Hematopoietic multipotent progenitor cell treated with erythropoietin and hydrocortisone succinate and interleukin-3 and kit ligand, for 6 days (in vitro differentiated cells): ENCODE results near the gene H2AZ2.
"Not testable (repeated sequence)": the region's sequence is repeated elsewhere in the genome, so short reads cannot be mapped to it uniquely, and the experiment has no call there.

ENCODE experiments used
- DNase-seq: peaks from one replicate; pipeline ENCODE4 v3.0.0-alpha.2; 2015

Gene H2AZ2

DNA sequence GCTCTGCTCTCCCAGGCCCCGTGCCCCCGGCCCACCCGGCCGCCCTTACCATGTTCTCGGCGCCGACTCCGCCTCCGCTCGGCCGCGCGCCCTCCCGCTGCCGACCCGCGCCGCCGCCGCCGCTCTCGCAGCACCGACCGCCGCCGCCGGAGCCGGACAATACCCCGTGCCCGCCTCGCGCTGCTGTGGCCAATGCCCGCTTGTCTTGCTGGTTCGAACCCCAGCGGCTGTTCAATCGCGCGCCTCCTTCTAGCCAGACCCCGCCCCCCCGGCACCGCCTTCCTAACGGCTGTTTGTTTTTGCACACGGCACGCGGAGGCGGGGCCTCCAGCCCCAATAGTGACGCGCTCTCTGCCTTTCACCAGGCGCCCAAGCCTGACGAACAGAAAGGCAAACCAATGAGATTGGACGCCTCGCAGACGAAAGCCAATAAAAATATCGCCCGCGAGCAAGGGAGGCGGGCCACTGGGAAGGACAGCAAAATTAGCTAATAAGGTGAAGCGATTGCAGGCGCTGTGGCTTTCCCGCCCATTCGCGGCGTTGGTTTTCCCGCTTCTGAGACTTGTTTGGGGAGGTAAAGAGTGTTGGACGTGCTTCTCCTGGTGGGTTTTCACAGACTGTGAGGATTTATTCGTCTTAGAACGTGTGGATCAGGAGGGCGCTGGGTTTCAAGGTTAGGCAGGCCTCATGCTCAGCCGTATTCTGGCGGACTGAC lies at the start of gene H2AZ2:
Gene H2AZ2, minus strand, starts transcription at position 168 of the 715 bp plus-strand sequence. Its CDS starts 116 bp downstream, at position 52.
- DNase-seq = peak; percentile 100

DNA sequence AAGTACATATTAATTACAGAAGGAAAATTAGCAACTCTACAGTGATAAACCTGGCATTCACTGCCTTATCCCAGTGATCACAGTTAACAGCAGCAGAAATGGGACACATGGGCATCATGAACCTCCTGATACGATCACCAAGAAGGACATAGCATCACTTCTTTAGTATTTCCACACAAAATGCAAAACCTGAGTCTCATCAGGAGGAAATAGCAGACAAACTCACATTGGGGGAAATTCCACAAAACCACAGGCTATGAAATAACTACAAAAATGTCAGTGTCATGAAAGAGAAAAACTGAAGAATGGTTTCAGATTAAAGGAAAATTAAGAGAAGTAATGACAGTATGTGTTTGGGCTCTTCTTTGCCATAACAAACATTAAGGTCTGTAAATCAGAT lies 49.4 kb upstream of the H2AZ2 start:
- no peak for DNase-seq

DNA sequence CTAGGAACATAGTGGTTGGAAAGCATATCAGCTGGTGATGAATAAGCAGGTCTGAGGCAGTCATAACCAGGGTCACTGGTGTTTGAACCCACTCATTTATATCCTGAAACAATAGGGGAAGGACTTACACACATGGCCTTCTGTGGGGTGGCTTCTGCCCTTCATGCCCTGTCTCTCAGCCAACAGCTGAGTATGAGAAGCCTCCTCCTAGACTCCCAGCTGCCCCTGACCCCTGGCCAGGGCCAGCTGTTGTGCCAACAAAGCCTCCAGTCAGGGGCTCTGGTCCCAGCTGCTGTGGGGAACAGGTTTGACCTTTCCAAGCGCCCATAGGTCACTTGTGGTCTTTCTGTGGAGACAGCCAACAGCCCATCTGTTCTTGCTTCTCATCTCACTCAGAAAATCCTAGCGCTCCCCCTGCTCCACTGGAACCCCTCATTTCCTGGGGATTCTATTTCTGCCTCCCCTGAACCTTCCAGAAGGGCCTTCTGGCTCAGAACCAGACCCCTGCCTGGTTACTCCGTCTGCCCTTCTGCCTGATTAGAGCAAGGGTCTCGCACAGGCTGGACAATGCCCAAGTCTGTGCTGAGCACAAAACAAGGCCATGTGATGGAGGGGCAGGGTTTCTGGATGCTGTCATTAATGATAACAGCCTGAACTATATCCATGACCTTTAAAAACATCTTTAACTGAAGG lies 47.1 kb upstream of the H2AZ2 start:
- no peak for DNase-seq

DNA sequence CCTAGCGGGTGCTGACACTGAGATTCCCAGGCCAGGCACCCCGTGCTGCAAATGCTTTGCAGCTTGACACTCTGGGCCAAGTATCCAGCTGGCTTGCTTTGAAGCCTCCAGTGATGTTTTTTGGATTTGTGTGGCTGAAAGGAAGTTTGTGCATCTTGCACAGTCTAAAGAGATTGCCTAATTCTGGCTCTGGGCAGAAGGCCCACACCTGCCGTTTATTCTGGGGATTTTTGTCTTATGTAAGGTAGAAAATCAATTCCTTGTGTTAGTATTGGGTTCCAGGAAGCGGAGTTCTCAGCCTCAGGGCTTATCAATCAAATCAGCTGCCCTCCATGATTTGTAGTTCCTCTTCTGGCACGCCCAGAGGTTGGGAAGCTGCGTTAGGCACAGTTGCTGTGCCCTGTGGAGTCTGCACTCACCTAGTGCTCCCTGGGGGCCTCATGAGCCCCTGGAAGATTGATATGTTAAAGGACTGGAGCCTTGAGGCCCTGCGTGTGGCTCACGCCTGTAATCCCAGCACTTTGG lies 45.9 kb upstream of the H2AZ2 start:
- no peak for DNase-seq

DNA sequence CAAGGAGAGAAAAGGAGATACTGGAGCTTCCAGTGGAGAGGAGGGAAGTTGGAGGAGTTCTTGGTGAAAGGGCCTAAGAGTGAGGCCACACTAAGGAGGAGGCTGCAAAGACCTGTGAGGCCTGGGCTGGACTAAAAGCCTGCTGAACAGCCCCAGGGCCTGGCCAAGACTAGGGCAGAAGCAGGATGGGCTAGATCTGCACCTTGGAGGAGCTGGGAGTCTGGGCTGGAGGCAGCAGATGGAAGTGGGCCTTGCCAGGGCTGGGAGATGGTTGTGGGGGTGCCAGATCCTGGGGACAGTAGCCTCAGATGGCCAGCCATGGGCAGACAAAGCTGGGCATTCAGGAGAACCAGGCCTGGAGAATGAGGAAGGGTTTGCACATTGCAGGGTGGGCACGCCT lies 43.9 kb upstream of the H2AZ2 start:
- no peak for DNase-seq

DNA sequence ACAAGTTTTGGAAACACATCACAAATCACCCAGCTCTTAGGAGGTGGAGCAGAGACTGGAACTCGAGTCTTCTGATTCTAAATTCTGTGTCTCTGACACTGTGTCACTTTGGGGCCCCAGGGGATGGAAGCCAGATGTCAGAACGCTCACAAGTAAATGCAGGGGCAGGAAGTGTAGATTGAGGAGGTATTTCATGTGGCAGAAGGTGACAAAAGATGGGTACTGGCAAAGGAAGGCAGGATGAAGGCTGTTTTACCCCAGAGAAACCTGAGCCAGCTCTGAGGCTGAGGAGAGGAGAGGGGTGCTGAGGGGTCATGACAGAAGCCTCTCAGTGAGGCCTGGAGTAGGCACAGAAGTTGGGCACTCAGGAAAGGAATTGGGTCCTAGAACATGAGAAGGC lies 43.5 kb upstream of the H2AZ2 start:
- DNase-seq = no peak

DNA sequence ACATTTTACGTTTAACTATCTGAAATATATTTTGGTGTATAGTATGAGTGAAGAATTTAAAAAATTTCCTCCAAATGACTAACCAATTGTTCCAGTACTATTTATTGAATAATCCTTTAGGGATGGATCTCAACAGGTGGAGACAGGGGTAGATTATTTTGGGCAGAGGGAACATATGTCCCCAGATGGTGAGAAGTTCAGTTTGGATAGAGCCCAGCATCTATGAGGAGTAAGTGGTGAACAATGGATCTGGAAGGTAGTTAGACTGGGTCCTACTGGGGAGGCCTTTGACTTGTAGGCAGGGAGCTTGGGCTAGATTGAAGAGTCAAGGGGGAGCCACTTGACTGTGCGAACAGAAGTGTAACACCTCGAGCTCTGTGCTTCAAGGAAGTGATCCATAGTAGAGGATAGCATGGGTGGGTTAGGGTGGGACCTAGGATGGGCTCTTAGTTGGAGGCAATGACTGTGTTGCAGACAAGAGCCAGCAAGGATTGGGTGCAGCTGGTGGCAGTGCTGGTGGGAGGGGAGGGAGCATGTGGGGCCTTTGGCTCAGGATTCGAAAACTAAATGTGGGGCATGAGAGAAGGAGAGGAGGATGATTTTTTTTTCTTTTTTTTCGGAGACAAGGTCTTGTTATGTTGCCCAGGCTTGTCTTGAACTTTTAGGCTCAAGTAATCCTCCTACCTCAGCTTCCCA lies 41.3 kb upstream of the H2AZ2 start:
- no peak for DNase-seq

DNA sequence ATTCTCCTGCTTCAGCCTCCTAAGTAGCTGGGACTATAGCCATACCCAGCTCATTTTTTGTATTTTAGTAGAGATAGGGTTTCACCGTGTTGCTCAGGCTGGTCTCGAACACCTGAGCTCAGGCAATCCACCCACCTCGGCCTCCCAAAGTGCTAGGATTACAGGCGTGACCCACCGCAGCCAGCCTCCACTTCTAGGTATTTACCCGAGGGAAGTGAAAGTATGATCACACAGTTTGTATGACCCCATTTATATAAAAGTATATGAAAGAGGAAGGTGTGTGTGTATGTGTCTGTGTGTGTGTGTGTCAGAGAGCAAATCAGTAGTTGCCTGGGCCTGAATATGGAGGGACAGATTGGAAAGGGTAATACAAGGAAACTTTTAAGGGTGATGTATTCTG lies 39.4 kb upstream of the H2AZ2 start:
- no peak for DNase-seq

DNA sequence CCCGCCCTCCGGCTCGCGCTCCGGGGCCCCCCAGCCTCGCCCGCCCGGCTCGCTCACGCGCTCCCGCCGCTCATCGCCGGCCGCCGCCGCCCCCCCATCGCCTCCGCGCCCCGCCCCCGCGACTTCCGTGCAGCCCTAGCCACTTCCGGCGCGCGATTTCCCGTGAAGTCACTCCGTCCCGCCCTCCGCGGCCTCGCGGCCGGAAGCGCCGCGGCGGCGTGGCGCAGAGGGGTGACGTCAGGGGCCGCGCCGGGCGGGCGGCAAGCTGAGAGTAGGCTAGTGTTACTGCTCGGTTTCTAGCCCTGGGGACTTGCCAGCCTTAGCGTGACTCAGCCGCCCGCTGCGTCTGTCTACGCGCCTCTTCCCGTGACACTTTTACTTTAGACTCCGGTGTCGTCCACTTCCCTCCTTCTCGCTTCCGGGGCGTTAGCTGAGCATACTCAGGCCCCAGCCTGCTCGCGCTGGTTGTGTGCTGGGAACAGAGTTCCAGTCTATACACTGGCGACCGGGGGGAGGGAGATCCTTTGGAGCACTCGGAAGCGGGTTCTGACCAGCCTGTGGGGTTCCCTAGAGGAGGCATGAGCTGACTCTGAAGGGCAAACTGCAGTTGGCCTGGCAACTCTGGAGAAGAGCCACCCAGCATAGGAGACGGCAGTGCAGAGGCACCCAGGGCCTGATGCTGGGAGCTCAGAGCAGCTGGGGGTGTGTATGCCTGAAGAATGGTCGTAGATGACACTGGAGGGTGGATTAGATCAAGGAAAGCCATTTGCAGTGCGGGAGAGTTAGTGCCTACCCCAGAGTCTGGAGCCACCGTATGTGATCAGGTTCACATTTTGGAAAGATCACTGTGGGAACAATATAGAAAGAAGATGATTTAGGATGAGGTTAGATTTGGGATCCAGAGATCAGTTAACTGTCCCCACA lies 37.8 kb upstream of the H2AZ2 start, which contains the start of gene PURB:
Gene PURB, minus strand, starts transcription at position 137 of the 924 bp plus-strand sequence. CDS start 182 bp downstream, outside the sequence.
- DNase-seq = peak; percentile 97

DNA sequence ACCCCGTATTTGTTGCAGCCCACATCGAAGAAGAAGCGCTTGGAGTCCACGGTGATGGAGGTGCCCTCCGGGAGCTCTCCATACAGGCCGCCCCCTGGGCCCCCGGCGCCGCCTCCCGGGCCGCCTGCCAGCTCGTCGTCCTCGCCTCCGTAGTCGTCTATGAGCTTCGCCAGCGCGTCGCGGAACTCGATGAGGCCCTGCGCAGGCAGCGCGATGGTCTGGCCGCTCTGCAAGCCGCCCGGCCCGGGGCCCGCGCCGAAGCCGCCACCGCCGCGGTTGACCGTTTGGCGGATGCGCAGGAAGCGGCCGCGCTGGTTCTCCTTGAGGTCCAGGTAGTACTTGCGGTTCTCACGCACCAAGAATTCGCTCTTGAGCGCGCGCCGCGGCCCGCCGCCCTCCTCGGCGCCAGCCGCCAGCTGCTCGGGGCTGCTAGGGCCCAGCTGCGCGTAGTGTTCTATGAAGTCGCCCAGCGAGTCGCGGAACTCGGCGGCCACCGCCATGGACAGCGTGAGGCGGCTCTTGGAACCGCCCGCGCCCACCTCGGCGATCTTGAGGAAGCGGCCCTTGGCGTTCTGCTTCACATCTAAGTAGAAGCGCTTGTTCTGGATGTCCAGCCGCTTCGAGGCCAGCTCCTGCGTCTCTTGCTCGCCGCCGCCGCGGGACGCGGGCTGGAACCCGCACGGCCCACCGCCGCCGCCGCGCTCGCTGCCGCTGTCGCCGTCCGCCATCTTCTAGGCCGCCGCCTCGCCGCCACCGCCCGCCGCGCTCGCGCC lies 36.9 kb upstream of the H2AZ2 start:
- peak; percentile 77 for DNase-seq

DNA sequence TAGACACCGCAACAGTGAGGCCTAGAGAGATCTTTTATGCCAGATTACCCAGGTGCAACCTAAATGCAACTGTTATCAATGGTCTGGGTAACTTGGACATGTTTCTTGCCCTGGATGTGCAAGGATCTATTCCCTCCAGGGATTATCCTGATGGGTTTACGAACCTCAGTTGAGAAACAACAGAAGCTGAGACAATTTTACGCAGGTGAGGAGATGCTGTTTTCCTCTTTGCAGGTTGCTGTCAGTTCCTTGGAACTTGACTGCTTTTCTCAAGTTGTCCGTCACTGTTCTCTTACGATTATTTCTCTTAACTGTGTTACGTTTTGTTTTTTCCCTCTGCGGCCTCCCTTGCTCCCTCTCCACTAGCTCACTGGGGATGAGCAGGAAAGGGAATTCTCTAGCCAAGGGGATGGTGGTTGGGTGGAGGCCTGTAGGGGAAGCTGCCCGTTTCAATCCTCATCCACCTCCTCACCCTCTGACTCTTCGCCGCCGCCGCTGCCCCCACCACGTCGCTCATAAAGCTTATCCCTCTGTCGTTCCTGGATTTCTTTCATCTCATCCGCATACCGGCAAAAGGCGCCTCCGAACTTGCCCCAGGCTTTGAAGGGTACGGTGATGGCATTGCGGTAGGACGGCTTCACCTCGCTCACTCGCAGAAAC lies 36.2 kb upstream of the H2AZ2 start:
- no peak for DNase-seq

DNA sequence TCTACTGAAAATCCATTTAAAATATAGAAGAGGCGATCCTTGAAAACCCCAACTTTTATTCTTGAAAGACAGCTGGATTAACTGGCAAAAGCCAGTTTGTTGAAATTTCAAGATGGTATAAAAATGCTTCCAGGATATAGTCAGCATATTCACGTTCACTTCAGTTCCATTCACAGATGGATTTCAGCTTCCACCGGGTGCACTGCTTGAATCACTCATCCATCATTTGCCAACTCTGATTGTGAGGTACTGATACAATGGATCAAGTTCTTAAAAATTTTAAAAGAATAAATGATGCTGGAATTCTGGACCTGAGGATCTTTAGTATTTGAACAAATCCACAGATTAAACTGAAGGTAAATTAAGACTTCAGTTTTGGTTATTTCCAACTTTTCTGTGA lies 35.0 kb upstream of the H2AZ2 start:
- no peak for DNase-seq

DNA sequence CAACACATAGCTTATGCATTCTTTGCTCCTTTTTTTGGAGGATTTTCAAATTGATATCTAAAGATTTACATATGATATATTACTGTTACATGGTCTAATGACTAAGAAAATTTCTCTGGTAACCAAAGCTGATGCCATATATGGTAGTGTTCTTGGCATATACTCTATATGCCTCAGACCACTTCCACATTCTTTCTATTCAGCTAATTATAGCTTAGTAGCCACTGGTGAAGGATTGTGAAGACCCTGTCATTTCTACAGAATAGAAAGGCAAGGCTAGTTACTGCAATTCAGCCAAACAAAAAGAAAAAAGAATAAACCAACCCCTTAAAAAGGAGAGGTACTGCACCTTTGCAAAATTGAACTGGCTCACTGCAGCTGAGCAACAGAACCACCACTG lies 33.7 kb upstream of the H2AZ2 start:
- DNase-seq = peak; percentile 62

DNA sequence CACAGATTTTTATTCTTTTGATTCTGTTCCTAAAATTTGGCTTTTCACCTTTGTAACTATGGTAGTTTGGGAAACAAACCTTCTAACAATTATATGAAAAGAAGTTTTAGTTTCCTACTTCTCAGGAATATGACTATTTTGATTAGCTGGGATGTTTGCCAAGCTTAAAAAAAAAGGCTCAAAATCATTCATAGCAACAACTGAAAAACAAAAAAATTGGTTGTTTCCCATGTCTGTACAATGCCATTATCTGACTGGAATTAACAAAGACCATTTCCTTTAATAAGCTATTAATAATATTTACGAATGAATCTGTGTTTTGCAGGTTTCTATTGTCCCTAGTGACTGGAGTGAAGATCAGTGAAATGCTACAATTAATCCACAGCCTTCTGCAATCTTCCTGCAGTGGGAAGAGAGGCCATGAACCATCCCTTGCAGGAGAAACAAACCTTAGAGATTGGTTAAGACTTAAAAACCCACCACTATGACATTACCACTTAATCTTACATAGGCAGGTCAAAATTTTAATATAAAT lies 33.2 kb upstream of the H2AZ2 start:
- DNase-seq = no peak

DNA sequence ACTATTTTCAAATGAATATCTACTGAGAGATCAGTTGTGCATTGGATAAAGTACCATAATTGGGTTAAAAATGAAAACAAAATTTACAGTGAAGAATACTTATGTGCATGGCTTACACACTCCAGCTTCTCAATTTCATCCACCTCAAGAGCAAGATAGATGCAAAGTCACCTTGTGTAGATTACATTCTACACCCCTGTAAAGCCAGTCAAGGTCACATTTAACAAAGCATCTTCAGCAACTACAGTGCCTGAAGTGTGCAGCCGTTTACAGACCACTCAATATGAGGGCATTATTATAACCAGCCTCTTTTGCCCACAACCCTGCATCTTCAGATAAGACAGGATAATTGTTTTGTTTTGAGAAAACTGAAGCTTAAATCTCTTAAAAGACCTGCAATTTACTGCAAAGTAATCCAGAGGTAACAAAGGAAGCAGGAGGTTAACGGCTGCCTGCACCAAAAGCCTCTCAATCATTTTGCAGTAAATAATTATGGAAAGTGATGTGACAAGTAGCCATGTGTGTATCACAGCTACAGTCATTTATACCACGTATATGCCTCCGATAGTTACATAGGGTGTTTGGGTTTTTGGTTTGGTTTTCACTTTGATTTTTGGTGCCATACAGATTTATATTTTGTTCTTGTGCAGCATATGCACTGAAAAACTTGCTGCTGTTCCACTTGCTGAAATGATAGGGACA lies 32.6 kb upstream of the H2AZ2 start:
- no peak for DNase-seq

DNA sequence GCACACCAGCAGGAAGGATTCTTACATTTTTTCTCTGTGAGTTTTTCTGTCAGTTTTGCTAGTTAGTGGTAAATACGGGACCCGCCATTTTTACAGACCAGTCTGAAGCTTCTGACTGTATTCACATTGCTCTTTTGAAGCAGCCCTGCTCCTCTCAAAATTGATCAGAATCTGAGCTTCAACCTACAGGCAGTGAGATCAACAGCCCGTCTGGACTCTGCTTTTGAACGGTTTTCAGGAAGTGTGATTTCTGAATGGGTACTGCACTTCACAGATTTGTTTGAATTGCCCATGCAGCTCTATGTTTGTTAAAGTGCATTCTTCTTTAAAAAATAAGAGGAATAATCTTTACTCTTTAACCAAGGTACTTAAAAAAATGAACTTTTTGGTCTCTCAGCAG lies 28.5 kb upstream of the H2AZ2 start:
- no peak for DNase-seq

DNA sequence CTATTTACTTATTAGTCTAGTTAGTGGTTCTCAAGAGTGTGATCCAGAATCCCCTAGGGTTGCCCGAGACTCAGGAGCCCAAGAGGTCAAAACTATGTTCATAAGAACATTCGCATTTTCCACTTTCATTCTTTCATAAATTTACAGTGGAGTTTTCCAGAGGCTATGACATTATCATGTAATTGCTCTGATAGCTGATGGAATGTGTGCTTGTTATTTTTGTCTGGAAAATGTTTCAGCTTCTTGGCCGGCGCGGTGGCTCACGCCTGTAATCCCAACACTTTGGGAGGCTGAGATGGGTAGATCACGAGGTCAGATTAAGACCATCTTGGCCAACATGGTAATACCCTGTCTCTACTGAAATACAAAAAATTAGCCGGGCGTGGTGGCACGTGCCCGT lies 27.4 kb upstream of the H2AZ2 start:
- no peak for DNase-seq

DNA sequence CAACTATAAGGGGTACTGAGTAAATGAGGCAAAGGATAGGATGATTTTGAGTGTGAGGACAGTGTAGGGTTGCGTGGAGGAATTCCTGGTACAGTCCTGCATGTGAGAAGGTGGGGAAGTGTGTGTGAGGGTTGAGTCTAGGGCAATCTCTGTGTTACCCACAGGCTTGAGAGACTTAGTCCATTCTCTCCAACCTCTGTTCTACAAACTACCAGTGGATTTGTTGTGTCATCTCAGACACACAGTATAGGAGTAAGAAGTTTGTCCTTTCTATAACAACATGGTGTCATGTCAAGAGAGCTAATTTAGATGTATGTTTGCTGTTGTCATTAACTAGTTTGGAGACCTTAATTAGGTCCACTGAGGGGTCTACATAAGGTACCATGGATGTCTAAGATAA lies 24.9 kb upstream of the H2AZ2 start:
- DNase-seq = no peak

DNA sequence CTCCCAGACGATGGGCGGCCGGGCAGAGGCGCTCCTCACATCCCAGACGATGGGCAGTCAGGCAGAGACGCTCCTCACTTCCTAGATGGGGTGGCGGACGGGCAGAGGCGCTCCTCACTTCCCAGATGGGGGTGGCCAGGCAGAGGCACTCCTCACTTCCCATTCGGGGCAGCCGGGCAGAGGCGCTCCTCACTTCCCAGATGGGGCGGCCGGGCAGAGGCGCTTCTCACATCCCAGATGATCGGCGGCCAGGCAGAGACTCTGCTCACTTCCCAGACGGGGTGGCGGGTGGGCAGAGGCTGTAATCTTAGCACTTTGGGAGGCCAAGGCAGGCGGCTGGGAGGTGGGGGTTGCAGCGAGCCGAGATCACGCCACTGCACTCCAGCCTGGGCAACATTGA lies 24.0 kb upstream of the H2AZ2 start:
- DNase-seq = not testable (repeated sequence)

DNA sequence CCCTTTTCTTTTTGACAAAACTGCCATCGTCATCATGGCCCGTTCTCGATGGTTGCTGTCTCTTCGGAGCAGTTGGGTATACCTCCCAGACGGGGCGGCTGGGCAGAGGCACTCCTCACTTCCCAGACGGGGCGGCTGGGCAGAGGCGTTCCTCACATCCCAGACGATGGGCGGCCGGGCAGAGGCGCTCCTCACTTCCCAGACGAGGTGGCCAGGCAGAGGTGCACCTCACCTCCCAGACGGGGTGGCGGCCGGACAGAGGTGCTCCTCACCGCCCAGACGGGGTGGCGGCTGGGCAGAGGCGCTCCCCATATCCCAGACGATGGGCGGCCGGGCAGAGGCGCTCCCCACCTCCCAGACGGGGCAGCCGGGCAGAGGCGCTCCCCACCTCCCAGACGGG lies 22.9 kb upstream of the H2AZ2 start:
- not testable (repeated sequence) for DNase-seq
